ENCODE data around the gene SNRPA1.

DNA sequence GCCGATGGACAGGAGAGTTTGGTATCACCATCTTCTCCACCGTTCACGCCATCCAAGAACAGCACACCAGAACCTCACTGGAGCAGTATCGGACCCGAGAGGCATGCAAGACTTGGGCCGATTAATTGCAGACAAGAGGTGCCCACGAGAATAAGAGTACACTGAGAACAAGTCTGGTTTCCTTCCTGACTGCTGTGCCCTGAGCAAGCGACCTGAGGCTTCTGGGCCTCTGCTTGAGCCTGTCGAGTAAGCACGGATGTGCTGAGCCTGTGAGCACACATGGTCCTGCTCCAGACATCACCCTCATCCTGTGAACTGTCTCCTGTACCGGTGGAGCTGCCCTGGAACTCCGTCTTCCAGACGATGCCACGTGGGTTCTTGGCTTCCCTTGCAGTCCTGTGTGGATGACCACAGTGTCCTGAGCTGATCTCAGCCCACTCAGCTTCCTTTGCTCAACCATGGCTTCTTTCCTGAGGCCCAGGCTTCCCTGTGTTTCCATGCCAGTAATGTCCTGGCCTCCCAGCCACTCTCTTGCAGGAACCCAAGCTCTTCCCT lies 34.3 kb upstream of the SNRPA1 start:
- TF ChIP-seq CTCF (IDR thresholded peaks at IDR 0.05) (no peak), POLR2A (IDR thresholded peaks at IDR 0.05) (no peak)

All from uterus (tissue), 2 donors.